ENCODE data around the gene NOS1AP.

DNA sequence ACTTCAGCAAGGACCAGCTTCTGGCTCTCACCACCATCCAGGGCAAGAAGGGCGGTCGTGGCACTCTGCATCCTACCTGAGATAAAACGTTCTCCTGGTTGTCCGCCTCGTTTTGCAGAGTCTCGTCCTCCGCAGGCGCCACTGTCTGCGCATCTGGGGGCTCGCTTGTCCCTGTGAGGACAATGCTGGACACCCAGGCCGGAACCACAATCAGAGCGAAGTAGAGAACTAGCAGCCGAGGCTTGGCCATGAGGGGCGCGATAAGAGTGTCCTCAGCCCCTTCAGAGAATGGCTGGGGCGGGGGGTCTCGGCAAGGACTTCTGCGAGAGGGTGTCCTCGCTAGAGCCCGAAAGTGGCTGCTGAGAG lies 46.3 kb upstream of the NOS1AP start:
- TF ChIP-seq POLR2A (IDR thresholded peaks at IDR 0.05; ENCODE audit: low read depth, low read length): no peak
- TF ChIP-seq POLR2AphosphoS5 (IDR thresholded peaks at IDR 0.05; ENCODE audit: low read depth, low read length): no peak
- no peak for TF ChIP-seq TAF1 (IDR thresholded peaks at IDR 0.05; ENCODE audit: borderline replicate concordance, low read depth, low read length)
